ENCODE data around the gene NUP62.
"Not testable (repeated sequence)": the region's sequence is repeated elsewhere in the genome, so short reads cannot be mapped to it uniquely, and the experiment has no call there.

NUP62 gene

DNA sequence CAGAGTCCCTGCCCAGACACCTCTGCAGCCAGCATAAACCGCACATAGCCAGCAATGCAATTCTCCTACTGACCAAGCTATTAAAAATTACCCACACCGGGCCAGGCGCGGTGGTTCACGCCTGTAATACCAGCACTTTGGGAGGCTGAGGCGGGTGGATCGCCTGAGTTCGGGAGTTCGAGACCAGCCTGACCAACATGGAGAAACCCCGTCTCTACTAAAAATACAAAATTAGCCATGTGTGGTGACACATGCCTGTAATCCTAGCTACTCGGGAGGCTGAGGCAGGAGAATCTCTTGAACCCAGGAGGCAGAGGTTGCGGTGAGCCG lies 4.5 kb downstream of the NUP62 start:
- DNase-seq (ENCODE audit: low spot score): not testable (repeated sequence)

- no peak for DNase-seq (ENCODE audit: low spot score)
Observed at GRCh38 chr19:49924004-49924880, 5.1 kb downstream of the NUP62 start.

GRCh38 chr19:49923055-49924003 lies 6.0 kb downstream of the NUP62 start:
- no peak for DNase-seq (ENCODE audit: low spot score)

DNA sequence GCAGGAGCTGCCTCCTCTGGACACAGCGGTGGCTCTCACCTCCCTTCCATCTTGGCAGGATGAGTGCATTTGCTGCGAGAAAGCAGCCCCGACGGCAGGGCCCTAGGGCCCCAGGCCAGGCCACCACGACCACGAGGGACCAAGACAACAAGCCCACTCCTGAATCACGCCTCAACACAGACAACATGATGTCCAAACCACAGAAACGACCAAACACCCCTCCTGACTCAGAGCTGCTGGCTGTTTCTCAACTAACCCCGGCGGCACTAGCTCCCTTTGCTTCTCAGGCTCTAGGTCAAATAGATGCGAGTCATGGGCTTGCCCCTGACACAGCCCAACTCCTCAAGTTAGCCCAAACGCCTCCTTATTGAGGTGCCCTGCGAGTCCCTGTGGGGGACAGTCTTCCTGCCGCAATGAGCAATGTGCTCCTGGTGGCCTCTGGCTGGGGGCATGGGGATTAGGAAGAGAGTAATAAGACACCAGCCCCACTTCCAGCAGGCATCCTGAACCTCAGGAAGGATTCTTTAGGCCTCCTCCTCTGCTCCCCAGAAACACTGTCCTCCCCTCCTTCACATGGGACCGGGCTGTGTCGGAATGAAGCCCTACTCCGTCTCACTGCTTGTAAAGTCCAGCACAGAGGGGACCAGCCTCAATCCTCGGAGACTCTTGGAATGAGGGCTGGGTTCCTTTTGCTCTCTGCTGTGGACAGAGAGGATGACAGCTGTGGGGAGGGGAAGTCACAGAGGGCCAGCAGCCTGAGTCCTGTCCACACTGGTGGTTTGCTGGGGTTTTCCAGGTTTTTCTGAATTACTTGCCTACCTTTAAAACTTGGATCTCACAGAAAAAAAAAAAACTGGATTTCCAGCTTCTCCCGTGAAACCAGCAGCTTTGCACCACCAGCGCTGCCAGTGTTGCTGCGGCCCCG lies 7.2 kb downstream of the NUP62 start:
- DNase-seq (ENCODE audit: low spot score): no peak

DNA sequence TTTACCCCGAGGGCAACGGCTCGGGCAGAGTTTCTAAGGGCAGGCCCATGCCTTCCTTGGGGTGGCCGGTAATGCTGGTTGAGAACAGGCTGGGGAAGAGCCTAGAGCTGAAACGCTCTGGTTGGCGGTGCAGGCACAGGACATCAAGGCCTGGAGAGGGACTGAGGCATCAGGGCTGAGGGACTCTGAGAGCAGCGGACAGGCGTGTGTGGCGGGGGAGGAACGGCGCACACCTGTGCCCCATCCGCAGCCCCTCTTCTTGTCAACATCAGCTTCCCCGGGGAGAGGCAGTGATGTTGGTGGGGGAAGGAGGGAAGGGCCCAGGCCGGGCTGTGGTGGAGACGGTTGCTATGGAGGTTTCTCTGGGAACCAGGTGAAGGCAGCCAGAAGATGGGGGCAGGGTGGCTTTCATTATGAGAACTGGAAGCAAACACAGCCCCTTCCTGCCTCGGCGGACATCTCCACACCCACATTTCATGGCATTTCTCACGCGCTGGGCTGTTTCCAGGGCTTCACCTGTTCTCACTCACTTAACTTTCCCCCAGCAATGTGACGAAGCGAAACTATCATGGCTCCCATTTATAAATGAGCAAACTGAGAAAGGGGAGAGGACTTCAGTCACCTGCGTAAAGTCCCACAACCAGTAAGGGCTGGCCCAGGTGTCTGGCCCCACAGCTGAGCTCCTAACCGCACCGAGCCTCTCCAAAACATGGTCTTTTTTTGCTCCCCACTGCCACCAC lies 8.5 kb downstream of the NUP62 start:
- no peak for DNase-seq (ENCODE audit: low spot score)

DNA sequence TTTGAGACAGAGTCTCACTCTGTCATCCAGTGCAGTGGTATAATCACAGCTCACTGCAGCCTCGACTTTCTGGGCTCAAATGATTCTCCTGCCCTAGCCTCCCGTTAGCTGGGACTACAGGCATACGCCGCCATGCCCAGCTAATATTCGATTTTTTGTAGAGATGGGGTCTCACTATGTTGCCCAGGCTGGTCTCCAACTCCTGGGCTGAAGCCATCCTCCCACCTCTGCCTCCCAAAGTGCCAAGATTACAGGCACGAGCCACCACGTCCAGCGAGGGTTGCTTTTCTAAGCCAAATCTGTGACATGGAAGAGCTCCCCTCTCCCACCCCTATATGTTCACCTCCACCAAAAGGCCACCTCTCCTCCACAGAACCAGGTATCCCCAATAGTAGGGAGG lies 11.2 kb downstream of the NUP62 start:
- no peak for DNase-seq (ENCODE audit: low spot score)

GRCh38 chr19:49916839-49917733 lies 12.2 kb downstream of the NUP62 start:
- DNase-seq (ENCODE audit: low spot score): no peak

DNA sequence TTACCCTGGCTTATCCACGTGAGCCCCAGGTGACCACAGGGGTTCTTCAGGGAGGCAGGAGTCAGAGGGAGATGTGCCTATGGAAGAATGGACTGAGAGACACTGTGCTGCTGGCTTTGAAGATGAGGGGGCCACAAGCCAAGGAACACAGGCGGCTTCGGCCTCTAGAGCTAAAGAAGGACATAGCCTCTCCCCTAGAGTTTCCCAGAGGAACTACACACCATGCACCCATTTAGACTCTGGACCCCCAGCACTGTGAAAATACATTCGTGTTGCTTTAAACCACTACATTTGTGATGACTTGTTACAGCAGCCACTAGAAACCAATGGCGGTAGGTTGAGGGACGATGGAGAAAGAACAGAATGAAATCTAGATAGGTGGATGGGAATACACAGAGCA lies 14.0 kb downstream of the NUP62 start:
- no peak for DNase-seq (ENCODE audit: low spot score)

GRCh38 chr19:49913720-49914119 lies 15.6 kb downstream of the NUP62 start:
- no peak for DNase-seq (ENCODE audit: low spot score)

- DNase-seq (ENCODE audit: low spot score): no peak
Observed at GRCh38 chr19:49912965-49913685, 16.2 kb downstream of the NUP62 start.

GRCh38 chr19:49911381-49912145 lies 17.7 kb downstream of the NUP62 start:
- DNase-seq (ENCODE audit: low spot score): peak; percentile 30

GRCh38 chr19:49910179-49910578 lies 19.1 kb downstream of the NUP62 start:
- DNase-seq (ENCODE audit: low spot score): no peak

GRCh38 chr19:49908480-49909420 lies 20.6 kb downstream of the NUP62 start:
- no peak for DNase-seq (ENCODE audit: low spot score)

DNA sequence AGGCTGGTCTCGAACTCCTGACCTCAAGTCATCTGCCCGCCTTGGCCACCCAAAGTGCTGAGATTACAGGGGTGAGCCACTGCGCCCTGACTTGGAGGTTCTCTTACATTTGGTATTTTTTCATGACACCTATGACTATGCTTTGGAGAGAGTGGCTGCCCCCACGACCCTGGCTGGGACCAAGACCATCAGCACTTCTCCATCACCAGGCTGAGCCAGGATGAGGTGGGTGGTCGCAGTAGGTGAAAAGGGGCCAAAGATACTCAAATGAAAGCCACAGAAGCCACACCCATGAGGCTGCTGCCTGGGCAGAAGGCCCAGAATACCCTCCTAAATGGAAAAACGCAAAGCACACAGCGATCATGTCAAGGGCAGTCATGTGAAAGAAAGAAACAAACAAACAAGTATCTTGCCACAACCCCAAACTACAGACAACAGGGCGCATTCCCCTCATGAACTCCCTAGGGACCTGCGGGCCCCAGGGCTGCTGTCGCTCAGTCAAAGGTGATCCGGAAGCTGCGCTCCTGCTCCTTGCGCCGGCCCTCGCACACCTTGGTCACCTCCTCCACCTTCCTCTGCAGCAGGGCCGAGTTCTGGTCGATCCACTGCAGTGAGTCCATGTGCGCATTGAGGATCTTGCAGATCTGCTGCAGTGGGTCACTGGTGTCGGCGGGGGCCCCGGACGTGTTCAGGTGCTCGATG lies 21.4 kb downstream of the NUP62 start:
- no peak for DNase-seq (ENCODE audit: low spot score)

GRCh38 chr19:49906879-49907564 lies 22.3 kb downstream of the NUP62 start:
- DNase-seq (ENCODE audit: low spot score): no peak

GRCh38 chr19:49904136-49904535 lies 25.2 kb downstream of the NUP62 start:
- DNase-seq (ENCODE audit: low spot score): no peak
